Non-pigmented ciliary epithelial cell (primary cell): Measurements from ENCODE around the gene AFTPH.
"Not testable (repeated sequence)": the region's sequence is repeated elsewhere in the genome, so short reads cannot be mapped to it uniquely, and the experiment has no call there.

Experiments
- DNase-seq: peaks from one replicate; pipeline ENCODE4 v3.0.0-alpha.2; 2010; ENCODE audit warnings: low read depth

AFTPH gene

DNA sequence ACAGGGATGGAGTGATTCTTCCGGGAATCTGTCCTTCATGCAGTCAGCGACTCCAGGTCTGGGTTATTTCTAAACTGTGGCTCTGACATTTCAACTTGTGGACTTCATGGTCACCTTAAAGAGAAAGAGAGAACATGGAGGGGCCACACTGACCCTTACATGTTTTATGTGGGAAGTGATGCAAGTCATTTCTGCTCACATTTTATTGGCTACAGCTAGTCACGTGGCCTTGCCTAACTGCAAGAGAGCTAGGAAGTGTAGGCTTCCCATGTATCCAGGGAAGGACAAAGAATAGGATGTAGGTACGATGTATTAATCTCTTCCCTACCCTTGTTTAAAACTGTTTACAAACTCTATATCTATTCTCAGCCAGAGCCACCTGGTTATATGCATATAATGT is 30.3 kb upstream of the AFTPH start:
- DNase-seq = no peak

DNA sequence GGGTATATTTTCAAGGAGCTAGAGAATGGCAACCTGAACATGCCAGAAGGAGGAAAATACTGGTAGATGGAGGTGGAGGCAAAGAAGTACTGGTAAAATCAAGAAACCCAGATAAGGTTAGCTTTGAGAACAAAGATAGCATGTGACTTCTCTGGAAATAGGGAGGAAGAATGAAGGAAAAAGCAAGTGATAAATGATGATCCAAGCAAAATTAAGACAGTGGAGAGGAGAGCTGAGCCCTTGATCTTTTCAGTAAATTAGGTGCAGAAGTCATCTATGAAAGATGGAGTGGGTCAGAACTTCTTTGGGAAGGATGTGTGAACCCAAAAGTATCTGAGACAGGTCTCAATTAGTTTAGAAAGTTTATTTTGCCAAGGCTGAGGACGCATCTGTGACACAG is 25.7 kb upstream of the AFTPH start:
- DNase-seq = no peak

DNA sequence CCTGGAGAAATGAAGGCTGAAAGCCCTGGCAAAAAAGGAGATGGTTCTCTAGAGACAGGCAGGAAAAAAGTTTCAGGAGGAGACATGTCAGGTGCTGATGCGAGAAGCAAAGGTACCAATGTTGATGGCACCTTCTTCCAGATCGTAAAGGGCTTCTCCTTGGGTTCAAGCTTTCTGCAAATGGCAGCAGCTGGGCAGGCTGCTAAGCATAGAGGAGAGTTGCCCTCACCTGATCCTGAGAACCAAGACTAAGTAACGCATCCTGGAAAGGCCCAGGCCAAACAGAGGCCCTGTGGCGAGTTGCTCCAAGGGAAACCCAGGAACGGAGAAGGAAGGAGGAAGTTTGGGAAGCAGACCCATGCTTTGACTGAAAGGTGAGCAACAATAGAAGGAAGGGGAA is 23.6 kb upstream of the AFTPH start:
- no peak for DNase-seq

DNA sequence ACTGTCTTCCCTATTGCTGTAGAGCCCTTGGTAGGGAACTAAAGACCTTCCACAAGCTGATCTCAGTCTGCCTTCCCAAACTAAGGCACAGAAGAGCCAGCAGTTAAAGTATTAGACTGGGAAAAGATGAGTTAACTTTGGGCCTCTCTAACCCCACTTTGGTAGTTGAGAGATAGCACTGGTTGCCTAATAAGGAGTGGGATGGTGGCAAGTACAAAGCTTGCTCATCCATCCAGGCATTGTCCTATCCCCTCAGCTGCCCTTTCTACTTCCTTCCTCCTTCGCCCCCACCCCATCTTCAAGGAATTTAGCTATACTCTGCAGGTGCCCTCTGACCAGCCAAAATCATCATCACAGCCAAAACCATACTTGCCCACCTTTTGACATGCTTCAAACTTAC is 22.2 kb upstream of the AFTPH start:
- no peak for DNase-seq

DNA sequence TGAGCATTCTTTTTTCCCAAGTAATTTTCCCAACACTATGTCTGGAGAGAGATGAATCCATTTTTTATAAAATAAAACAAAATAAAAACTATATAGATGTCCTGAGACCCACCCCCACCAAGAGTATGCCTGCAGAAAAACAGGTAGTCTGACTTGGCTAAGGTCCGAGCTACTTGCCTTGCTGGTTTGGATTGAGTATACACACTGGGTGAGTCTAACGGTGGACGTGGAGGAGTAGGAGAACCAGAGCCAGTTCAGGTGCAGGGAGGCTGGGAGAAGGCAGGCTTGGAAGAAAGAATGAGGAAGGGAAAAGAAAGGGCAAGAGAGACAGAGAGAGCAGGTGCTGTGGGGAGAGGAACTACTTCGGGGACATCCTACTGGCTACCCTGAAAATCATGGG is 21.3 kb upstream of the AFTPH start:
- no peak for DNase-seq

DNA sequence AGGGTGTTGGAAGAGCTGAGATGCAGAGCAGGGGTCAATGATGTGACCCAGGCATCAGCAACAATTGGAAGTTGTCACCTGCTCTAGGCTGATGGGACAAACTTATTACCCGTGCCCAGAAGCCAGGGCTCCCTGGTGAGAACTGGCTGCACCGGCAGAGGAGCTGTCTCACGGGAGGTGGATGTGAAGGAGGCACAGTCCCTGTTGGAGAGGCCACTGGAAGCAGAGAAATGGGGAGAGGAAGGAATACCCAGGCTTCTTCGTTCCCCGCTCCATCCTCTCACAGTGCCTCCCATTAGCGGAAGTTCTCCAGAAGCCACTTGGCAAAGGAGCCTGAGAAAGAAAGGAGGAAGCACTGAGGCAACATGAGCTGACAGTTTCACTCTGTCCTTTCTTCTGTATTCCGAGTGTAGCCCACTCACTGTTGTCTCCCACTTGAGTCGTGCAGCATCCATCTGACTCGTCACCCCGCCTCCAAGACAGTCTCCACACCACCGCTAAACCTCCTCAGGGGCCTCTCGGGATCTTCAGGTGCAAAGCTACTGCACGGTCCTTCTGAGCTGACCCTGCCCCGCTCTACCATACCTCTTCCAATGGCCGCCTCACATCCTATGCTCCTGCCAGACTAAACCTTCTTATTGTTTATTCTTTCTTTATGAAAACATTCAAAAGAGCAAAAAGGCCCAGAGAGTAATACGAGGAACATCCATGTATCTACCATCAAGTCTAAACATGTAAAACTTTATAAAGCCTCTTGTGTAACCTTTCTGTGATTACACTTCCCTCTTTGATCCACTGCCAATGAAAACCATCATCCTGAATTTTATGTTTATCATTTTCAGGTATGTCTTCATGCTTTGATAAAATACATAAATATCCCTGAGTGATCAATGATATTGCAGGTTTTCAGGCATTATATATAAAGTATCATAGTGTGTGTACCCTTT is 19.1 kb upstream of the AFTPH start:
- no peak for DNase-seq

DNA sequence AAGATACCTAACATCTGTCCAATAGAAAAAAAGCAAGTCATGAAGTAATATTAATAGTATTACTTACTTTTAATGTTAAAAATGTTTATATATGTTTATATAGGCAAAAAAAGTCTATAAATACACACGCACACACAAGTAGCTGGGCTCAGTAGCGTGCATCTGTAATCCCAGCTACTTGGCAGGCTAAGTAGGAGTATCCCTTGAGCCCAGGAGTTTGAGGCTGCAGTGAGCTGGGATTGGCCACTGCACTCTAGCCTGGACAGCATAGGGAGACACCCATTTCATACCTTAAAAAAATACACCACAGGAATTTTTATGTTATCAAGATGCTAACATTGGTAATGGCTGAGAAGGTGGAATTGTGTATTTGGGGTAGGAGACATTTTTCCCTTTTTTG is 17.4 kb upstream of the AFTPH start:
- DNase-seq = no peak

DNA sequence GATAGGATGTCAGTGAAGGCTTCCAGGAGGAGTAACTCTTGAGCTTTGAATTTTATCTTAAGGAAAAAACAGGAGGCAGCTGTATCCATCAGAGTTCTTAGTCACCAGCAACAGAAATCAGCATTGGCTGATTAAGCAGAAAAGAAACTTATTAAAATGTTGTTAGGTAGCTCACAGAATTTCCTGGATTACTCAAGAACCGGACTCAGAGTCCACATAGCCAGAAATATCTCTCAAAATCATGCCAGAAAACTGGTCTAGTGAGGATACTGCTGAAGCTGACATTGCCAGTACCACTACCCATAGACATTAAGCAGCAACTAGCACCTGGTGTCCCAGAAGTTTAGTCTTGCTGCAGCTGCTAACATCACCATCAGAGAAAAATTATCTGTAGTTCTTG is 10.1 kb upstream of the AFTPH start:
- no peak for DNase-seq

DNA sequence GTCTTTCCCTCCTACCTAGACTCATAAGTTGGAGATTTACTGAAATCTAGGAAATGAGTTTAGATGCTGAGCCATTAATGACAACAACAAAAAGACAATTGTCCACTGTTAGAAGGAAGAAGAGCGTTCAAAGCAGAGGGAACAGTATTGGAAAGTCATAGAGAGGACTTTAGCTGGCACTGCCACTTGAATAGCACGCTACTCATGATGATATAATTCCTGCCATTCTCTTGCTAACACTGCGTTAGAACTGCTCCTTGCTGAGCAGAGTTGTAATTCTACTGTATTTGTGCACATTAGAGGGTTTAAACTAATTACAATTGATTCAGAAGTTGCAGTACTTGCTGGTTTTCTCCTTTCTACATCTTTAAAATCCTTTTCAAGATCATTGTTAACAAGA is 9.0 kb upstream of the AFTPH start:
- DNase-seq = no peak

DNA sequence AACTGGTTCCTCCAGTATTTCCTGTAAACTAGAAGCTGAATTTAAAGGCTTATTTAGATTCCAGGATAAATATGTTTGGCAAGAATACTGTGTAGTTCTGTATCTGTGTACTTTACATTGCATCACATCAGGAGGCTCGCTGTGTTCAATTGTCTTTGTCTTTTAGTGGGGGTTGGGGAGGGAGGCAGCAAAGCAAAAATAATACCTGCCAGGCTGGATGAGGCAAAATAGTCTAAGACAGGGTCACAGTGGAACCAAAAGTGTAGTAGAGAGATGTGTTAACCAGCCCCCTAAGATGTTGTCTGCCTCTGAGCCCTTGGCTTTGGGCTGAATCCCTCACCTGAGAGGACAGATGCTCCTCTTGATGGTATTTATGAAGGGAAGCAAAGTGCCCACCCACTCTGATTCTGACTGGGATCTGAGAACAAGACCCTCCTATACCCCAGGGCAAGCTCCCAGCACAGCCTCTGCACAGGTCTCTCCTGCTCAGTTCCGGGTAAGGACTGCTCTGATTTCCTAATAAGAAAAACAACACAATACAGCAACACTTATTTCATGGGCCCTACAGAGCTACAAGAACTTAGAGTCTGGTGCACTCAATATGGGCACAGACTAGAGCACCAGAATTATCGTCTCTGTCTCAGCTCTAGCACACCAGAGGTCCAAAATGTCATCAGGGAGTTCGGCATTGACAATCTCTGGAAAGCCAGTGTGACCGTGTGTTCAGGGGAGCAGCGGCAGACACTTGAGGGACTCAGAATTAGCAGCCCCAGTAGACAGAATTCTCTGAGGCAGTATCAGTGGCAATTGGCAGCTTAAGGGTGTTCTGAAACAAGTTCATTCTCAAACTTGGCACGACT is 7.2 kb upstream of the AFTPH start:
- DNase-seq = no peak

DNA sequence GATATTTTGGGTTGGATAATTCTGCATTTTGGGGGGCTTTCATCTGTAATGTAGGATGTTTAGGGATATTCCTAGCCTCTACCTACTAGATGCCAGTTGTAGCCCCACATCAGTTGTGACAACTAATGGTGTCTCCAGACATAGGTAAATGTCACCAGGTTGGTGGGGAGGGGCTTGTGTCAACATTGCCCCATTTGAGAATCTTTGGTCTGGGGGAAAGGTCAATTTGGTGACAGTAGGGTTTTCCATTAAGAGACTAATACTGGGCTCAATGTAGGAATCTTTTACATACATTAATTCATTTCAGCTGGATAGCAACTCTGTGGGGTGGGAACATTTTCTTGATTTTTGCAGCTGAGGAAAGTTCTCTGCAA is 6.6 kb upstream of the AFTPH start:
- DNase-seq = no peak

DNA sequence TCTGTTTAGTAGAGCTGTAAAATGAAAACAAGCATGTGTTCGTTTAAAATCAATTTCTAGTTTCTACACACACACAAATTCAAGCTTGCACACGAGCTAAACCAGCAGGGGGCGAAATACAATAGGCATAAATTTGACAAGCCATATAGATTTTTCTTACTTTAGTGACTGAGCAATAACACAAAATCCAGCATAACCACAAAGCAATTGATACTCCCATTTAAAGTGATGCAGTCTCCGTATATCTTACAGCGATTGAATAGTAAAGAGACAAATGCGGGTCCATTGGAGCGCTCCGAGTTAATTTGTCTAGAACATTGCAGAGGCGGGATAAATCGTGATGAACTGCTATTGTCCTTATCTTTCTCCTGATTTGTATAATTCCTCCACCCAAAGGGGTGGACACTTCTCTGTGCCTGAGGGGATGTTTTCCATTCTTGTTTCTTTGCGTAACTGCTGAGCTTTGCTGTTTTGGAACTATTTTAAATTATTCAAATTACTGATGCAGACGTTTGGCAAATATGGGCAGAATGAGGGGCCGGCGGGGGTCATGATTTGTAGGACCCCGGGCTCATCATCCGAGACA is 1.2 kb upstream of the AFTPH start:
- peak; percentile 65 for DNase-seq

DNA sequence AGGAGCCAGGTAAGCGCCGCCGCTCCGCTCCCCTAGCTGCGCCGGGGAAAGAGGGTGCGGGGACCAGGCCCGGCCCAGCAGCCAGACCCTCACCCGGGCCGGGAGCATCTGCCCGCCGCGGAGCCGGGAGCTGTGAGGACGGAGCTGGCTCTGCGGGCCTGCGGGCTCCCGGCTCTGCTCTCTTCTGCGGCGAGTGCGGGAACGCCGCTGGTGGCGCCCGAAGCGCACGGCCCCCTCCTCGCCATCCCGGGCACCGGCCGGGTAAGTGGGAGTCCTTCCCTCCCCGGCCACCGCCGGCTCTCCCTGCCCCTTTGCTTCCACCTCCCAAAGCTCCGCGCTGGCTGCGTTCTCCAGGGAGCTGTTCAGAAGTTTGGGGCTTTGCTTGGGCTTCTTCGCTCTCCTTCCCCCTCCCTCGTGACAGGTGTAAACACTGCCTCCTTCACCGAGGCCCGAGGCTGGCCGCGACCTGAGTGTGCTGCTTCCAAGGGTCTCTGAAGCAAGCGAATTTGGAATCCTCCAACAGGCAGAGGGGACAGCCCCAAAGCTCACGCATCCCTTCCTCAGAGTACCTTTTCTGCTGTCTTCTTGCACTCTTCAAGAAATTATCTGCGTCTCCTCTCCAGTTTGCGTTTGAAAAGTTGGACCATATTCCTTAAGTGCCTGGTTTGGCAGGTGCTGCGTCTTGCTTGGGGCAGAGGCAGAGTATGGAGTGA is 632 bp downstream of the AFTPH start:
- DNase-seq = no peak

DNA sequence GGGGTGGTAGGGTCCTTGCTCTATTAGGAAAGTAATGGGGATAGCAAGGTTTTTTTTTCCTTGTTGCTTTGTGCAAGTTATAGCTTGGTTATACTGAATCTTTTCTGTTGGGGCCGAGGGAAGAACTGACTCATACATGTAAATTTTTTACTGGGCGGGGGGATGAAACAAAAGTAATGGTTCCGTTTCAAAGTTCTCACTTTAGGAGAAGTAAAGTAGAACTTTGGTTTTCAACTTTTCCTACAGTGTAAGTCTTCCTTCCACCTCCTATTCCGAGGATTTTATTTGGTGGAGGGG is 1.1 kb downstream of the AFTPH start:
- no peak for DNase-seq

DNA sequence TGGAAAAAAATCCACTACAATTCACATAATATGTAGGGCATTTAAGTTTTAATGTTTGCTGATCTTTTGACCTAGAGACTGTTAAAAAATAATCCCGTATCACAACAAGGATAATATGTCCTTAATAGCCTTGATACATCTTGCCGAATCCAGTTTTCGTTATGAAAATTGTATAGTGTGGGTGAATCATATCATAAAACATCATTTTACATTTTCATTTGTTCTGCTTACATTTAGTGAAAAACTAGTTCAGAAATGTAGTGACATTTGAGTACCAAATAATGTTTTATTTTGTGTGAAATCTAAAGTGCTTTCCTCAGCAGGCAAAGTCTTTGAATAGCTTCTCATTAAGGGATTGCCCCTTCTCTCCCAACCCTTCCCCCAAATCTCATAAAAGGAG is 1.9 kb downstream of the AFTPH start:
- DNase-seq = no peak

DNA sequence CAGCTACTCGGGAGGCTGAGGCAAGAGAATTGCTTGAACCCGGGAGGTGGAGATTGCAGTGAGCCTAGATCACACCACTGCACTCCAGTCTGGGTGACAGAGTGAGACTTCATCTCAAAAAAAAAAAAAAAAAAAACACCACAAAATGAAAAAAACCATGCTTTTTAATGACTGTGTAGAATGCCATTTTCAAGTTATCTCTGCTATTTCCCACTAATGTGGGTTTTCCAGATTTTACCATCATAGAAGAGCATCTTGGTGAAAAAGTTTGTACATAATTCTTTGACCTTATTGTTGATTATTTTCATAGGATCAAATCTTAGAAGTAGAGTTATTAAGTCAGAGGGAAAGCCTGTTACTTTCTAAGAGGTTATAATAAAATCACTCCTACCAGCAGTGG is 6.8 kb downstream of the AFTPH start:
- not testable (repeated sequence) for DNase-seq

DNA sequence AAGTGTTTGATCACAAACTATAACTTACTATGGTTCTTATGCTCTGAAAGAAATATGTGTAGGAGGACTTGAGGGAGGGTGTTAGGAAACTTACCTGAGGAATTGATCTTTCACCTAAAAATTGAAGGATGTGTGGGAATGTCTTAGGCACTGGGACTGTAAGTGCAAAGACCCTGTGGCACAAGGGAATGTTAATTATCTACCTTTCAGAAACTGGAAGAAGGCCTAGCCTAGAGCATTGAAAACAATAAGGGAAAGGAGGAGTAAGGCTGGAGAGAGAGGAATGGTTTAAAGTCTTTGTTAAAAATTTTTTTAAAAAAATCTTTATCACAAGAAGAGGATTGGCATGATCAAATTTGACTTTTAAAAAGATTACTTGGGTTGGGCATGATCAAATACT is 7.9 kb downstream of the AFTPH start:
- no peak for DNase-seq

DNA sequence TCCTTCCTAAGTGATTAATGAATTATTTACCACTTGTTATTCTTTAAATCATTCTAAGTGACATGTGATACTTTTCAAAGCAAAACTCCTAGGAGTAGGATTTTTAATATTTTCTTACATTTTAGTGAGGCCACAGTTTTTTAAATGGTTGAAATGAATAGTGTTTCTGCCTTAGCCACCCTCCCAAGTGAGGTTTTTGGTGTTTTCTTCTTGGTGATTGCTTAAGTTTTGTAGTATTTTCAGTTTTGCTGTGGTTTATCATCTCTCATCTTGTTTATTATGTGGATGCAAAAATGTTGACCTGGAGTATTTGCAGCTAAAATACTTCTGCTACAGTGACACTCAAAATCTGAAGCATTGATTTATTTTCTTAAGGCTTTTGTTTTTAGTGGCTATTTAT is 9.8 kb downstream of the AFTPH start:
- DNase-seq = no peak

DNA sequence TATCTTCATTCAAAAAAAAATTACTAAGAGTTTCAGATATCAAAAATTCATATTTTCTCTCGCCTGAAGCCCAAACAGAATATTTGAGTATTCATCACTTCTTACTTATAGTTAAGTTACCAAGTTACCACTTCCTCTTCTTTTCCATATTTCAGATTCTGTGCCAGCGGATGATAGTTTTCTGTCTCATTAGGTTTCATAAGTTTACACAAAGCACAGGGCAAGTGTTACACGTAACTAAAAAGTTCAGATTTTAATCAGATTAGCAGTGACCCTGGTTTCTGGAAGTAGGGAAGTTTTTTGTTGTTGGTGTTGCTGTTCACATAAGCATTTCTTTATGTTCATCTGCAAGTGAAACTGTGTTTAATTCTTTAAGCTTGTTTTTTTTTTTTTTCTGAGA is 10.2 kb downstream of the AFTPH start:
- DNase-seq = no peak

DNA sequence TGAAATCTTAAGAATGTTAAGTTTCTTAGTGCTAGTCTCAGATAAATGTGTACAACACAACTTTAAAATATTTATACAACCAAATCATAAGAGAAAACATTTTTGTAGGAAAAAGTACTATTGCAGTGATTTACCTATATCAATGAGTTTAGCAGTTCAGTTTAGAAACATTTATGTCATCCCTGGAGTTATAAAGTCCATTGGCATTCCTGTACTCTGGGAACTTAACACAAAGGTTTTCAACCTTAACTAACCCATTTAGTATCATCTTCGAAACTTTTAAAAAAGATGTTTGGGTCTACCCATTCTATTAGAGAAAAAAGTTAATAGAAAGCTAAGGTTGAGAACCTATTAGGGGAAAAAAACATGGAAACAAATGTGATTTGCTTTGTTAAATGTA is 10.9 kb downstream of the AFTPH start:
- DNase-seq = no peak

DNA sequence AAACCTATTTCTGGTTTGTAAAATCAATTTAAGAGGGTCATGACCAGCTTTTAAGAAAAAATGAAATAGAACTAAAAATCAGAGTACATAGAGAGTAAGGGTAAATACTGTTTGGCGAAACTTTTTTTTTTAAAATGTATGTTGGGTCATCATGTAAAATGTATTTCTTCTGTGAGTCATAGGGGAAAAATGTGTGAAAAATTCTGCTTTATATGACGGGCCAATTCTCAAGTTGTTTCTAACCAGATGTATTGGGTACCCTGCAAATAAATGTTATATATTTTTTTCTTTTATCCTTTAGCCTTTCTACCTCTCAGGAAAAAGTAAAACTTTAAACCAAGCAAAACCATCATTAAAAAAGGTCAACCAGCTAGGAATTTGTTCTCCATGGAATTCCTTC is 13.9 kb downstream of the AFTPH start:
- DNase-seq = no peak

DNA sequence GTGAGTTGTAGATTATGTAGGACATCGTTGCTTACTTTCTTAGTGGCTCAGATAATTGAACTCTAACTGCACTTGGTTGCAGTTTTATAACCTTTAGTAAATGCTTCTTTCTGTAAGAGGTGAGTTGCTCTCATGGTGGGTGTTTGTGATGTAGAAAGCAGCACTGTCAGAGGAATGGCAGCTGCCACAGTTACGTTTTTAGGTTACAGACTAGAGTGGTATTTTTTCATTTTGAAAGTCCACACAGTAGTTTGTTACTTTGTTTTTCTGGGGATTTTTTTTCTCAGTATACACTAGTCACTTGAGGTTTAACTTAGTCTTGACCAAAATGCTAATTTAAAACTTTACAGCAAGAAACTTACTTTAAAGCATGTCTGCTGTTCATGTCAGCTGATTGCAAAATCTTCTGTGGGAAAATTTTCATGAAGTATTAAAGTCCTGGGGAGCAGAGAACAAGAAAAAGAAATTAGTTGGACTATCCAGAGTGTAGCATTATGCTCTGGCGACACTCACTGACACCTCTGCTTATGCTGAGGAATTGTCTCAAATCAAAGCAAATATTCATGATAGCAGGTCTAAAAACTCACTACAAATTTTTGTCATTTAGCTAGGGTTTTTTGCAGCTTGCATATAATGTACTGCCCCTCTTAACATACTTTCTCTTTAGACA is 14.8 kb downstream of the AFTPH start:
- DNase-seq = no peak
